Measurements from ENCODE around the gene CHIT1. TPM values are rescaled to one million over a fixed set of nuclear protein-coding genes. Genes with fewer than 3 reads are reported as not detected.

The CHIT1 gene
- total and polyA plus RNA-seq, 2 experiments from 2014 or later, result 0.07 to 0.47 TPM

DNA sequence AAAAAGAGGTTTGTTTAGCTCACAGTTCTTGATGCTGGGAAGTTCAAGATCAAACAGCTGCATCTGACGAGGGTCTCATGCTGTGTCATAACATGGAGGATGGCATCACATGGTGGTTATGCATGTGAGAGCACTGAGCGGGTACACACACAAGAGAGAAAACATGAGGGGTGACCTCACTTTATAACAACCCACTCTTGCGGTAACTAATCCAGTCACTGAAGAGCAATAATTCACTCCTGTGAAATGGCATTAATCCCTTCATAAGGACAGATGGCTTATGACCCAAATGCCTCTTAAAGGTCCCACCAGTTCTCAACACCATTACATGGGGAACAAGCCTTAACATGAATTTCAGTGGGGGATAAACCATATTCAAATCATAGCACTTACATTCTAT lies 23.2 kb upstream of the CHIT1 start (continued):
- TF ChIP-seq NANOG (IDR thresholded peaks at IDR 0.05; ENCODE audit: borderline replicate concordance) (no peak), REST (IDR thresholded peaks at IDR 0.05; ENCODE audit: unreplicated experiment) (no peak), EZH2phosphoT487 (IDR thresholded peaks at IDR 0.05; ENCODE audit: unreplicated experiment) (no peak), EZH2 (IDR thresholded peaks at IDR 0.05; ENCODE audit: low read depth, unreplicated experiment) (no peak), ZNF331 (CRISPR knock-in tag; IDR thresholded peaks at IDR 0.05; ENCODE audit: low read depth) (no peak), CREB1 (CRISPR knock-in tag; IDR thresholded peaks at IDR 0.05; ENCODE audit: low read depth) (no peak), STAT1 (IDR thresholded peaks at IDR 0.05; ENCODE audit: unreplicated experiment) (no peak)
- TF ChIP-seq, protein P1, sequence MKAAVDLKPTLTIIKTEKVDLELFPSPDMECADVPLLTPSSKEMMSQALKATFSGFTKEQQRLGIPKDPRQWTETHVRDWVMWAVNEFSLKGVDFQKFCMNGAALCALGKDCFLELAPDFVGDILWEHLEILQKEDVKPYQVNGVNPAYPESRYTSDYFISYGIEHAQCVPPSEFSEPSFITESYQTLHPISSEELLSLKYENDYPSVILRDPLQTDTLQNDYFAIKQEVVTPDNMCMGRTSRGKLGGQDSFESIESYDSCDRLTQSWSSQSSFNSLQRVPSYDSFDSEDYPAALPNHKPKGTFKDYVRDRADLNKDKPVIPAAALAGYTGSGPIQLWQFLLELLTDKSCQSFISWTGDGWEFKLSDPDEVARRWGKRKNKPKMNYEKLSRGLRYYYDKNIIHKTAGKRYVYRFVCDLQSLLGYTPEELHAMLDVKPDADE (IDR thresholded peaks at IDR 0.05), result no peak
- TF ChIP-seq, protein P2, sequence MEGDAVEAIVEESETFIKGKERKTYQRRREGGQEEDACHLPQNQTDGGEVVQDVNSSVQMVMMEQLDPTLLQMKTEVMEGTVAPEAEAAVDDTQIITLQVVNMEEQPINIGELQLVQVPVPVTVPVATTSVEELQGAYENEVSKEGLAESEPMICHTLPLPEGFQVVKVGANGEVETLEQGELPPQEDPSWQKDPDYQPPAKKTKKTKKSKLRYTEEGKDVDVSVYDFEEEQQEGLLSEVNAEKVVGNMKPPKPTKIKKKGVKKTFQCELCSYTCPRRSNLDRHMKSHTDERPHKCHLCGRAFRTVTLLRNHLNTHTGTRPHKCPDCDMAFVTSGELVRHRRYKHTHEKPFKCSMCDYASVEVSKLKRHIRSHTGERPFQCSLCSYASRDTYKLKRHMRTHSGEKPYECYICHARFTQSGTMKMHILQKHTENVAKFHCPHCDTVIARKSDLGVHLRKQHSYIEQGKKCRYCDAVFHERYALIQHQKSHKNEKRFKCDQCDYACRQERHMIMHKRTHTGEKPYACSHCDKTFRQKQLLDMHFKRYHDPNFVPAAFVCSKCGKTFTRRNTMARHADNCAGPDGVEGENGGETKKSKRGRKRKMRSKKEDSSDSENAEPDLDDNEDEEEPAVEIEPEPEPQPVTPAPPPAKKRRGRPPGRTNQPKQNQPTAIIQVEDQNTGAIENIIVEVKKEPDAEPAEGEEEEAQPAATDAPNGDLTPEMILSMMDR (conservative IDR thresholded peaks at IDR 0.05; ENCODE audit: low read depth in 2 of 2), result no peak

GRCh38 chr1:203251466-203251865 lies 22.0 kb upstream of the CHIT1 start:
- no peaks in the 10 kb centered on the region for H3K4me1 Mint-ChIP-seq
- Histone ChIP-seq H3K27ac (ENCODE audit: low read depth) (no peak overlapping the region), H2AFZ (no peak overlapping the region), H3K4me1 (ENCODE audit: insufficient read depth) (no peaks in the 10 kb centered on the region), H4K20me1 (replicated peaks; ENCODE audit: insufficient read depth) (no peaks in the 10 kb centered on the region), H3K27me3 (ENCODE audit: insufficient read depth) (no peaks in the 10 kb centered on the region), H3K9me2 (ENCODE audit: insufficient read depth) (peaks cover 3% of the 10 kb centered on the region; the same call in 1 of the 2 replicates), H3K4me2 (no peak overlapping the region), H3K4me3 (no peak overlapping the region), H3K79me2 (replicated peaks; ENCODE audit: insufficient read depth) (no peaks in the 10 kb centered on the region), H3F3A (replicated peaks; ENCODE audit: low read depth) (no peaks in the 10 kb centered on the region), H3K36me3 (ENCODE audit: insufficient read depth) (no peaks in the 10 kb centered on the region)
- DNase-seq (ENCODE audit: low spot score), result no peak
- no peak overlapping the region for H3K4me3 Mint-ChIP-seq
- no peak overlapping the region for H3K27ac Mint-ChIP-seq
- H3K27me3 Mint-ChIP-seq (ENCODE audit: insufficient read depth, low read depth, poor library complexity), result no peaks in the 10 kb centered on the region
- ATAC-seq, result no peak
- peaks cover 15% of the 10 kb centered on the region for H3K9me3 Mint-ChIP-seq
- H3K36me3 Mint-ChIP-seq (ENCODE audit: low read depth), result peaks cover 9% of the 10 kb centered on the region
- TF ChIP-seq ZNF331 (CRISPR knock-in tag; IDR thresholded peaks at IDR 0.05; ENCODE audit: low read depth) (no peak), POLR2AphosphoS5 (IDR thresholded peaks at IDR 0.05; ENCODE audit: low read depth) (no peak), EZH2phosphoT487 (IDR thresholded peaks at IDR 0.05; ENCODE audit: unreplicated experiment) (no peak), REST (IDR thresholded peaks at IDR 0.05; ENCODE audit: unreplicated experiment) (no peak), JUNB (IDR thresholded peaks at IDR 0.05; ENCODE audit: unreplicated experiment) (no peak), CREB1 (CRISPR knock-in tag; IDR thresholded peaks at IDR 0.05; ENCODE audit: low read depth) (no peak), NANOG (IDR thresholded peaks at IDR 0.05; ENCODE audit: borderline replicate concordance) (no peak), ZNF114 (CRISPR knock-in tag; IDR thresholded peaks at IDR 0.05) (no peak)
